Hematopoietic multipotent progenitor cell treated with erythropoietin and hydrocortisone succinate and interleukin-3 and kit ligand, for 15 days (in vitro differentiated cells): ENCODE measurements around the gene DNAJC11.
"Not testable (repeated sequence)": the region's sequence is repeated elsewhere in the genome, so short reads cannot be mapped to it uniquely, and the experiment has no call there.

Source experiments
- DNase-seq: peaks from one replicate; pipeline ENCODE4 v3.0.0-alpha.2; 2015; ENCODE audit warnings: low spot score

Gene DNAJC11

GRCh38 chr1:6701437-6702153 is at the start of gene DNAJC11:
TSS of gene DNAJC11 (minus strand) at chr1:6701816. CDS start at chr1:6701800, 16 bp downstream.
- DNase-seq: peak; percentile 90

DNA sequence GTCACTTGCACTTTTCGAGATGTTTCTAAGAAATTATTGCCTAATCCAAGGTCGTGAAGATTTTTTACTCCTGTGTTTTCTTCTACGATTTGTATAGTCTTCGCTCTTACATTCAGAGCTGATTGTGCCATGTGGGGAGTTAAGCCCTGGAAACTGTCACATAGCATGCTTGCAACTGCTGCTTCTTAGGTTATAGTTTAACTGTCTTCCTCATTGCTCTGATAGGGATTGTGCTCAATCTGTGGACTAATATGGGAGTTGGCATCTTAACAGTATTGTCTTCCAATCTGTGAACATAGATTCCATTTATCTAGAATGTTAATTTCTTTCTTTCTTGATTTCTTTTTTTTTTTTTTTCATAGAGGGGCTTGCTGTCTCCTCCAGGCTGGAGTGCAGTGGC is 48.9 kb upstream of the DNAJC11 start:
- no peak for DNase-seq

- DNase-seq: no peak
Observed at GRCh38 chr1:6747674-6748073, 46.1 kb upstream of the DNAJC11 start.

GRCh38 chr1:6745073-6745472 is 43.5 kb upstream of the DNAJC11 start:
- DNase-seq: no peak

DNA sequence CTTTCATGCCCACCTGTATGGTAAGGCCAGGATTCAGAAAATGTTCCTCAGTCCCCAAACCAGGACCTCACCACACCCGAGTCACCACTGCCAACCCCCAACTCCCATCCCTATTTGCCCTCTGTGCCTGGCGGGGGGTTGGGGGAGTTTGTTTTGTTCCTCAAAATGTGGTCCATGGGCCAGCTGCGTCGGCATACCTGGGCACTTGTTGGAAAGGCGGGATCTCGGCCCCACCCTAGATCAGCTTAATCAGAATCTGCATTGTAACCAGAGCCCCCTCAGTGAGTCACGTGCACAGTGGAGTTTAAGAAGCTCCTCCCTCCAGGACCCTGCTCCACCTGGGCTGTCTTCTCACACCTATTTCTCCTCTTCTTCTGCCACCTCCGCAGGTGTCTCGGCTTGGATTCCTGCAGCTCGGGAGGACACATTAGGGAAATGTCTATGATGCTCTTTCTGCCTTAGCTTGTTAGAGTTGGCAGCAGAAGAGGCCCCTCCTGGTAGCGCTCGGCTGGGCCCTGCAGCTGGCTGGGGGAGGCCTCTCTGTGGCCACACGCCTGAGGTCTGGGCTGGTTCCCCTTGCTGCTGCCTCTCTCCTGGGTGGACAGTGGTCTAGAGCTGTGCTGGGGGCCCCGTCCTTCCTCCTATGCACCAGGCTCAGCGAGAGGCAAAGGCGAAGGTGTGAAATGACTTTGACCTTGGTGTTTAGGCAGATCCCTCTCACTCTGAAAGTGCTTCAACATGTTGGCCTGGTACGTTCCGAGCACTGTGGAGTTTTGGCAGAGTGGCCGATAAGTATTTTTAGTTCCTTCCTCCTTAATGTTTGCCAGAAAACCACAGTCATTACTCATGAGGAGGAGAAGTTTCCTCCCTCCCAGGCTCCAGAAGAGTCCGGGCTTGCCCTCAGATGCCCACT is 41.8 kb upstream of the DNAJC11 start:
- DNase-seq: no peak

- not testable (repeated sequence) for DNase-seq
Observed at GRCh38 chr1:6742676-6743188, 41.1 kb upstream of the DNAJC11 start.

DNA sequence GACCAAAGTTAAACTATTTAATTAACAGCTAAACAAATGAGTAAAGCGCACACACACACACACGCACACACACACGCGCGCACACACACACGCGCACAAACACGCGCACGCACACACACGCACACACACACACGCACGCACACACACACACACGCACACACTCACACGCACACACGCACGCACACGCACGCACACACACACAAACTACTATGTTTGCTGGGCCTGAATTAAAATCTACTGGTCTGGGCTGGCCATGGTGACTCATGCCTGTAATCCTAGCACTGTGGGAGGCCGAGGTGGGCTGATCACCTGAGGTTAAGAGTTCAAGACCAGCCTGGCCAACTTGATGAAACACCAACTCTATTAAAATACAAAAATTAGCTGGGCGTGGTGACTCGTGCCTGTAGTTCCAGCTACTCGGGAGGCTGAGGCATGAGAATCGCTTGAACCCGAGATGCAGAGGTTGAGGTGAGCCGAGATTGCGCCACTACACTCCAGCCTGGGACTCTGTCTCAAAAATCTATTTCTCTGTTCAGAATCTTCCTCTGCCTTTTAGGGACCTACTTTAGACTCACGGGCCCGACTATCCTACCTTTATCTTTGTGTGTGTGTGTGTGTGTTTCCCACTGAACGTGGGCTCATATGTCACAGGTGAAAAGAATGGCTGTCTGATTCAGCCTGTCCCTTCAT is 37.5 kb upstream of the DNAJC11 start:
- no peak for DNase-seq

DNA sequence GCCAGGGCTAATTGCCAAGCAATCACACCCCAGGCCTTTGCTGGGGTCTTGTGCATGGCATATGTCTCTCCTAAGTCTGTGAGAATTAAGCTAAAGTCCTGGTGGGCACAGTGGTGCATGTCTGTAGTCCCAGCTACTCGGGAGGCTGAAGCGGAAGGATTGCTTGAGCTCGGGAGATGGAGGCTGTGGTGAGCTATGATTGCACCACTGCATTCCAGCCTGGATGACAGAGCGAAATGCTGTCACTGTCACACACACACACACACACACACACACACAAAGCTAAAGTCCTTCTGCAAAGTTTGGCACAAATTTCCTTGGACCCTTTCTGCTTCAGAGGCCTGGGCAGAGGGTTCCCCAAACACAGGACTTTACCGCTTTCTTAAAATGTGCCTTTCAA is 31.3 kb upstream of the DNAJC11 start:
- DNase-seq: no peak

DNA sequence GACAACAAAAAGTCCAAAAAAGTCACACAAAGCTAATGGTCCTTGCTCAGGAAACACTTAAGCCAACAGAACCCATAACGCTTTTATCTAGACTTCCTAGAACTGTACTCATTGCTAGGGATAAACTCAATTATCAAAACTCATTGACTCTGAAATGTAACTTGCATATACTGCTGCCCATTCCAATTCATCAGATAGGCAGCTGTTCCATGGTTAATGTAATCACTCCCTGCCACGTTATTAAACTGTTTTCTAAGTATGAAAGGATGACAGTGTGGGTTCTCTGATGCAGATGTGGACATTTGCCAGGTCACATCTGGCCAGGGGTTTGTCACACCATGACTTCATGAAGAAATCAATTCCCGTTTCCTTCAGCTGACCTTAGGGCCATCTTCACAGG is 30.3 kb upstream of the DNAJC11 start:
- DNase-seq: no peak

- DNase-seq: no peak
Observed at GRCh38 chr1:6730880-6731279, 29.3 kb upstream of the DNAJC11 start.

DNA sequence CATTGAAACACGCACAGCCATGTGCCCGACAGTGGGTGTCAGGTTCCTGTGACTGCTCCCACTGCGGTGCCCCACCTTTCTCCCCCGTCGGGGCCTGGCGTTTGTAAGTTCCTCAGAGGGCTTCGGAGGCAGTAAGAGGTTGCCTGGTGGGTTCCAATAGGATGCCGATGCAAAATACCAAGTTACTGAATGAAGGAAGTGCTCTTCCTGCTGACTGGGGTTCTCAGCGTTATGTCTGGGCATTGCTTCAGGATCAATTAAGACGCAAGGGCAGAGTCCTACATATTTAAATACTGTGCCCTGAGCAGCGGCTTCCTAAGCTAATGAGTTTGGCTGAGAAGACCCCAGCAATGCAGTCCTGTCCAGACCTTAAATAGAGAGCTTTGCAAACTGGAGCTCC is 28.9 kb upstream of the DNAJC11 start:
- DNase-seq: no peak

DNA sequence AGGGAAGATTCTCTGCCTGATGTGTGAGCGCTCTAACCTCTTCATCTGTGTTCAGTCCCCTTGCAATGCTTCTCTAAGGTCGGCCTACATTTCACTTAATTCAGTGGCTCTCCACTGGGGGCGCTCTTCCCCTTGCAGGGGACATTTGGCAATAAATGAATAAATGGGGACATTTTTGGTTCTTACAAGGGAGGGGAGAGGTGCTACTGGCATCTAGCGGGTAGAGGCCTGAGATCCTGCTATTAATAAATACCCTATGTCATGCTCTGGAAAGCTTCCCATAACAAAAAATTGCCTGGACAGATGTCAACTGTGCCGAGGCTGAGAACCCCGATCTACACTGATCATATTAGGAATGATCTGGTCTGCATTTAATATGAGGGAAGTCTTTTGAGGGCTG is 25.9 kb upstream of the DNAJC11 start:
- peak; percentile 70 for DNase-seq

GRCh38 chr1:6726253-6726652 is 24.6 kb upstream of the DNAJC11 start:
- no peak for DNase-seq

- no peak for DNase-seq
Observed at GRCh38 chr1:6724517-6725141, 23.0 kb upstream of the DNAJC11 start.

DNA sequence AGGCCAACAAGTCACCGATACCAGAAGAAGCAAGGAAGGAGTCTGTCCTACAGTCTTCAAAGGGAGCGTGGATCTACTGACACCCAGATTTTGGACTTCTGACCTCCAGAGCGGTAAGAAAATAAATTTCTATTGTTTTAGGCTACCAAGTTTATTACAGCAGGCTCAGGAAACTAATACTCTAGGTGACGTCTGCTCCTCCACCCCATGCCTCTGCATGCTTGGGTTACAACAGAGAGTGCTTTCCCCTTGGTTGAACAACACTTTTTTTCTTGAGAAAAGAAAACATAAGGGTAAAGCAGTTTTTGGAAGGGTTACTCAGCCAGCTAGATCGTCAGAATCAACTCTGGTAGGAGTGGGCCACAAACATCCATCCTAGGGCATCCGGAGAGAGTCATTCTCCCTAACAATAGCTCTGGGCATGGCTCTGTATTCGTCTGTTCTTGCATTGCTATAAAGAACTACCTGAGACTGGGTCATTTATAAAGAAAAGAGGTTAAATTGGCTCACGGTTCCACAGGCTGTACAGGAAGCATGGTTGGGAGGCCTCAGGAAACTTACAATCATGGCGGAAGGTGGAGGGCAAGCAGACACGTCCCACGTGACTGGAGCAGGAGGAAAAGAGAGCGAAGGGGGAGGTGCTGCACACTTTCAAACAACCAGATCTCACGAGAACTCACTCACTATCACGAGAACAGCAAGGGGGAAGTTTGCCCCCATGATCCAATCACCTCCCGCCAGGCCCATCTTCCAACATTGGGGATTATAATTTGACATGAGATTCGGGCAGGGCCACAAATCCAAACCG is 22.2 kb upstream of the DNAJC11 start:
- DNase-seq: no peak

- DNase-seq: no peak
Observed at GRCh38 chr1:6711174-6711573, 9.6 kb upstream of the DNAJC11 start.

DNA sequence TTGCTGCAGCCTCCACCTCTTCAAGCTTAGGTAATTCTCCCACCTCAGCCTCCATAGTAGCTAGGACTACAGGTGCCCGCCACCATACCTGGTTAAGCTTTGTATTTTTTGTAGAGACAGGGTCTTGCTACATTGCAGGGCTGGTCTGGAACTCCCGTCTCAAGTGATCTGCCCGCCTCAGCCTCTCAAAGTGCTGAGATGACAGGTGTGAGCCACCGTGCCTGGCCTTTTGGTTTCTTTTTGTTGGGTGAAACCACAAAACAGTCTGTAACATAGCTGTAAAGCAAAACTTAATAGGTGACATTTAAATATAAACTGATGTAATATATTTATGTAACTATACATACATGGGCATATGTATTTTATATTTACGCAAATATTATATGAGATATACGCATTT is 3.1 kb upstream of the DNAJC11 start:
- no peak for DNase-seq

GRCh38 chr1:6703016-6703415 is 1.4 kb upstream of the DNAJC11 start:
- DNase-seq: peak; percentile 34

DNA sequence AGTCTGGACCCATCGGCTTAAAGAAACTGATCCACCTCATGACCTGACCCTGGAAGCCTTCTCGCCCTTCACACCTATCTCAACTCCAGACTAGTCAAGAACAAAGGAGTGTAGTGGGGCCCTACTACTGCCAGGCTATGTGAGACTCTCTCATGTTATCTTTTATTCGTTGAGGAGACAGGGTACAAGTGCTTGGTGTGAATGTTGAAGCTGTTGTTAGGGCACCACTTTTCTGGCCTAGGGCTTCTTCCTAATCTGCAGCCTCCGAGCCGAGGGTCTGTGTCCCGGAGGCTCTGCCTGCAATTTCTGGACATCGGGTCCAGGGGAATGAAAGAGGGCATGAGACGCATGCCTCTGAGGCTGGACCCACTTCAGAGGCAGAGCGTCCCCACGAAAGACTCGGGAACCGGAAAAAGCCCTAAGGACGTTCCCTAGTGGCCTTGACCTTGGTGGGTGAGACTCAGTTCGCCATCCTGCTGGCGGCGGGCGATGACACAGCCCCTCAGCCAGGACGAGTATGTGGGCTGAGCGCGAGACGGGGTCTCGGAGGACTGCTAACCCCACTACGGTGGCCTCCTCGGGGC is 671 bp downstream of the DNAJC11 start:
- no peak for DNase-seq

DNA sequence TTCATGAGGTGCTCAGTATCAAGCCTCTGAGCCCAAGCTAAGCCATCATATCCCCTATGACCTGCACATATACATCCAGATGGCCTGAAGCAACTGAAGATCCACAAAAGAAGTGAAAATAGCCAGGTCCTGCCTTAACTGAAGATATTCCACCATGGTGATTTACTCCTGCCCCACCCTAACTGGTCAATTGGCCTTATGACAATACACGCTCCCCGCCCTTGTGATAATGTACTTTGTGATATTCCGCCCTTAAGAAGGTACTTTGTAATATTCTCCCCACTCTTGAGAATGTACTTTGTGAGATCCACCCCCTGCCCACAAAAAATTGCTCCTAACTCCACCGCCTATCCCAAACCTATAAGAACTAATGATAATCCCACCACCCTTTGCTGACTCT is 1.7 kb downstream of the DNAJC11 start:
- not testable (repeated sequence) for DNase-seq

GRCh38 chr1:6695868-6696267 is 5.7 kb downstream of the DNAJC11 start:
- DNase-seq: no peak
